SH-SY5Y (cell line): Measurements from ENCODE around the gene ZNF552.
"Not testable (repeated sequence)": the region's sequence is repeated elsewhere in the genome, so short reads cannot be mapped to it uniquely, and the experiment has no call there.

Source experiments
- GATA2 ChIP-seq: IDR thresholded peaks from 2 replicates; pipeline ENCODE4 v1.6.1; 2011; ENCODE audit warnings: mild to moderate bottlenecking, low read depth, low read length
- GATA3 ChIP-seq: IDR thresholded peaks from 2 replicates; pipeline ENCODE4 v1.6.1; 2011; ENCODE audit warnings: low read depth, mild to moderate bottlenecking, low read length, moderate library complexity

DNA sequence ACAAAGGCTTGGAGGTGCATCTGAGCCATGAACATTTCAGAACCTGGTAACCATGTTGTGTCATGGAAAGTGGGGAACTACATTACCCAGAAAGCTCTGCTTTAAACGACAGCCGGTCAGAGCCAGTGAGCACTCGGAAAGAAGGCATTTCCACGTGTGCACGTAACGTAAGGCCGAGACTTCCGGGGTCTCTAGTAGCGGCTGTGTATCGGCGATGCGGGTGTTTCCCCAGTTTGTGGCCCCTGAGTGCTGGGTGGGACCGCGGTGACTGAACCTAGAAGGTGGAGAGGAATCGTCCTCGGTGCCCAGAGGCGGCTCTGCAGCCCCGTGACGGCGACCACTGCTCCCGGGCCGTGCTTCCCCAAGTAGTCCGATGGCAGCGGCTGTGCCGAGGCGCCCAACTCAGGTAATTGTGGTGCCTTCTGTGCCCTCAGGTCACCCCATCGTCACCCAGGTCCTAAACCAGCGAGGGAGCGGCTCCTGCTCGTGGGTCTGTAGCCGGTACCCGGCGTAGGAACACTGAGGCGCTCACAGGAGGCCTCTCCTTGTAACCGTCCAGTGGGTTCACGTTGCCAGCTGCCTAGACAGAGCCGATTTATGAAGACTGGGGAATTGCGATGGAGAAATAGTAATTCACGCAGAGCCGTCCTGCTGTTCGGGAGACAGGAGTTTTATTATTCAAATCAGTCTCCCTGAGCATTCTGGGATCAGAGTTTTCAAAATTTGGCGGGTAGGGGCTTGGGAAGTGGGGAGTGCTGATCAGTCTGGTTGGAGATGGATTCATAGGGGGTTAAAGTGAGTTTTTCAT lies 35.2 kb upstream of the ZNF552 start, which contains the start of gene ZNF587:
- TF ChIP-seq GATA2, GATA3: not testable (repeated sequence)
